ENCODE results near the gene LRMDA.

DNA sequence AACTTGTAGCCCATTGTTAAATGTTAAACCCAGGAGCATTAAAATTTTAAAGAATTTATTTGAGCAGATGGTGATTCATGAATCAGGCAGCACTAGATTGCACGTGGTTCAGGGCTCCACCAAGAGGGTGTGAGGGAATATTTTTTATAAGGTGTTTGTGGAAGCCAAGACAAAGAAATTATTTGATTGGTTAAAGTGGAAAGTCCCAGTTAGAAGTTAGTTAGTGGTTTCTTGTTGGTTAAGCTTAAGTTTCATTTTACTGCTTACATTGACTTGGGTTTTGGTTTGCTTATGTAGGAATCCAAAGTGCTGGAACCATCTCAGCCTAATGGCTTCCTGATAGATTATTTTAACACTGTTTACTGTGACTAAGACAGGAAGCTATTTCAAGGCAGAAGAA, 906.2 kb downstream of the LRMDA start:
- TF ChIP-seq, protein P1, sequence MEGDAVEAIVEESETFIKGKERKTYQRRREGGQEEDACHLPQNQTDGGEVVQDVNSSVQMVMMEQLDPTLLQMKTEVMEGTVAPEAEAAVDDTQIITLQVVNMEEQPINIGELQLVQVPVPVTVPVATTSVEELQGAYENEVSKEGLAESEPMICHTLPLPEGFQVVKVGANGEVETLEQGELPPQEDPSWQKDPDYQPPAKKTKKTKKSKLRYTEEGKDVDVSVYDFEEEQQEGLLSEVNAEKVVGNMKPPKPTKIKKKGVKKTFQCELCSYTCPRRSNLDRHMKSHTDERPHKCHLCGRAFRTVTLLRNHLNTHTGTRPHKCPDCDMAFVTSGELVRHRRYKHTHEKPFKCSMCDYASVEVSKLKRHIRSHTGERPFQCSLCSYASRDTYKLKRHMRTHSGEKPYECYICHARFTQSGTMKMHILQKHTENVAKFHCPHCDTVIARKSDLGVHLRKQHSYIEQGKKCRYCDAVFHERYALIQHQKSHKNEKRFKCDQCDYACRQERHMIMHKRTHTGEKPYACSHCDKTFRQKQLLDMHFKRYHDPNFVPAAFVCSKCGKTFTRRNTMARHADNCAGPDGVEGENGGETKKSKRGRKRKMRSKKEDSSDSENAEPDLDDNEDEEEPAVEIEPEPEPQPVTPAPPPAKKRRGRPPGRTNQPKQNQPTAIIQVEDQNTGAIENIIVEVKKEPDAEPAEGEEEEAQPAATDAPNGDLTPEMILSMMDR (IDR thresholded peaks at IDR 0.05), result no peak
- no peak for TF ChIP-seq POLR2A (IDR thresholded peaks at IDR 0.05)

Data from body of pancreas (tissue), 4 donors.